ENCODE results near the gene SERPINB6.

Gene SERPINB6

DNA sequence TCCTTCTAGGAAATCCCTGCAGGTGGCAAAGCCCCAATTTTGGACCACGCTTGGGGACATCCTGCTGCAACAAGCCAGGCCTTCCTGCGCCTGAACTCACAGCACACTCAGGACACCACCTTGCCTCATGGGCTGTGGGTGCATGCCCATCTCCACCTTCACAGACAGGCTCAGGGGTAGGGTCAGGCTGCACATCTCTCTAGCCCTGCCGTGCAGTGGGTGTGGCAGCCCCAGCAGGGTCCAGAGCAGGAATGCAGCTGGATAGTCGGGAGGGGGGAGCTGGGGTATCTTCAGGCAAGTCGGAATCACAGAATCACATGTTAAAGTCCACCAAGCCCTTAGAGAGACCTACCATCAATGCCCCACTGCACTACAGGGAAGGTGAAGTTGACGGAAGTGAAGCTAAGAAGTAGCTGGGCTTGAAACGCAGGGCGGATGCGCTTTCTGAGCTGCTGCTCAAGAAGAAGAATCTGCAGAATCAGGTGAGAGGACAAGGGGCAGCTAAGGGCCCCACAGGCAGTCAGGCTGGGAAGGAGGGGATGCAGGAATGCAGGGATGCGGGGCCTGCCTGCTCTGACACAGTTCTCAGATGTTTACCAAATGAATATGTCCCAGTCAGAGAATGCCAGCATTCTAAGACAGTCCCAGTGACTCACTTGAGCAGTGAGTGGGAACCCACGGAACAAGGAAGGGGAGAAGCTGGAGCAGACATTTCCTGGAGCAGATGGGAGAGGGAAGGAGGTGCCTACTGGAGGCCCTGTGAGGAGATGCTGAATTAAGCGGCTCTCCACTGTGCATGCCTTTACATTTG is 11.3 kb downstream of the SERPINB6 start:
- no peak overlapping the region for H3K4me3 Mint-ChIP-seq
- no peaks in the 10 kb centered on the region for H3K9me3 Mint-ChIP-seq
- H3K27me3 Mint-ChIP-seq (ENCODE audit: low read depth), result no peaks in the 10 kb centered on the region
- no peaks in the 10 kb centered on the region for H3K36me3 Mint-ChIP-seq (ENCODE audit: low read depth)
- TF ChIP-seq, protein P1, sequence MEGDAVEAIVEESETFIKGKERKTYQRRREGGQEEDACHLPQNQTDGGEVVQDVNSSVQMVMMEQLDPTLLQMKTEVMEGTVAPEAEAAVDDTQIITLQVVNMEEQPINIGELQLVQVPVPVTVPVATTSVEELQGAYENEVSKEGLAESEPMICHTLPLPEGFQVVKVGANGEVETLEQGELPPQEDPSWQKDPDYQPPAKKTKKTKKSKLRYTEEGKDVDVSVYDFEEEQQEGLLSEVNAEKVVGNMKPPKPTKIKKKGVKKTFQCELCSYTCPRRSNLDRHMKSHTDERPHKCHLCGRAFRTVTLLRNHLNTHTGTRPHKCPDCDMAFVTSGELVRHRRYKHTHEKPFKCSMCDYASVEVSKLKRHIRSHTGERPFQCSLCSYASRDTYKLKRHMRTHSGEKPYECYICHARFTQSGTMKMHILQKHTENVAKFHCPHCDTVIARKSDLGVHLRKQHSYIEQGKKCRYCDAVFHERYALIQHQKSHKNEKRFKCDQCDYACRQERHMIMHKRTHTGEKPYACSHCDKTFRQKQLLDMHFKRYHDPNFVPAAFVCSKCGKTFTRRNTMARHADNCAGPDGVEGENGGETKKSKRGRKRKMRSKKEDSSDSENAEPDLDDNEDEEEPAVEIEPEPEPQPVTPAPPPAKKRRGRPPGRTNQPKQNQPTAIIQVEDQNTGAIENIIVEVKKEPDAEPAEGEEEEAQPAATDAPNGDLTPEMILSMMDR (IDR thresholded peaks at IDR 0.05; ENCODE audit: unreplicated experiment in 3 of 3), result no peak
- no peak overlapping the region for H3K27ac Mint-ChIP-seq
- peaks cover 24% of the 10 kb centered on the region for H3K4me1 Mint-ChIP-seq

DNA sequence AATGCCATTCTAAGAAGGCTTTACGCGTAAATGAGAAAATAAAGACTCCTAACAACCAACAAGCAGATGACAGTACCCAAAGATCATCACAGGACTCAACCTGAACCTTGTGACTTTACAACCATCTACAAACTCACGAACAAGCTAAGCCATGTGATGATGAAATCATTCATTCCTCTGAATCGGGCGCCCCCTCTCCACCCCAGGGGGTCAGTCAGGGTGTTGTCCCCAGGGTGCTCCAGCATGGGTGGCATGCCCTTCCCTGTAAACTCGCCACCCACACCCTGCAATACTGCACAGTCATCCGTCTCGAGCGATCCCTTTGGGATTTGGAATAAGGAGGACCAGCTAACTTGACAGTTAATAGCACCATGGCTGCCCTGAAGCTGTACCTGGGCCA is 12.6 kb downstream of the SERPINB6 start:
- TF ChIP-seq, protein P1 (IDR thresholded peaks at IDR 0.05; ENCODE audit: unreplicated experiment in 3 of 3), result no peak
- Mint-ChIP-seq H3K4me3 (no peak overlapping the region), H3K9me3 (no peaks in the 10 kb centered on the region), H3K36me3 (ENCODE audit: low read depth) (no peaks in the 10 kb centered on the region), H3K4me1 (peaks cover 24% of the 10 kb centered on the region), H3K27me3 (ENCODE audit: low read depth) (no peaks in the 10 kb centered on the region), H3K27ac (no peak overlapping the region)

DNA sequence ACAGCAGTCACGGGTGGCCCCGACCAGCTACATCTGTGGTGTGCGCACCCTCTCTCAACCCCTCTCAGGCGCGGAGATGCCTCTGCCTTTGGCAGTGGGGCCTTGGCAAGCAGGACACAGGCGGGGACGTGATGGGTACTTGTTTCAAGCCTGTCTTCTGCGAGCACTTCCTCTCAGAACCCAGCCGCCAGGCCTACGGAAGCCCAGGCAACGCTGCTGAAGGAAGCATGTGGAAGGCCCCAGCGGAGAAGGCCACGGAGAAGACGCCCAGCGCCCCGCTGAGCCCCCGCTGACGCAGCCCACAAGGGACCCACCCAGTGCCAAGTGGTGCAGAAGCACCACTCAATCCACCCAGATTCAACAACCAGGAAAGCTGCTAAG is 13.0 kb downstream of the SERPINB6 start:
- no peak overlapping the region for H3K4me3 Mint-ChIP-seq
- peaks cover 24% of the 10 kb centered on the region for H3K4me1 Mint-ChIP-seq
- no peaks in the 10 kb centered on the region for H3K27me3 Mint-ChIP-seq (ENCODE audit: low read depth)
- TF ChIP-seq, protein P1 (IDR thresholded peaks at IDR 0.05; ENCODE audit: unreplicated experiment in 3 of 3), result no peak
- no peaks in the 10 kb centered on the region for H3K9me3 Mint-ChIP-seq
- no peaks in the 10 kb centered on the region for H3K36me3 Mint-ChIP-seq (ENCODE audit: low read depth)
- no peak overlapping the region for H3K27ac Mint-ChIP-seq

DNA sequence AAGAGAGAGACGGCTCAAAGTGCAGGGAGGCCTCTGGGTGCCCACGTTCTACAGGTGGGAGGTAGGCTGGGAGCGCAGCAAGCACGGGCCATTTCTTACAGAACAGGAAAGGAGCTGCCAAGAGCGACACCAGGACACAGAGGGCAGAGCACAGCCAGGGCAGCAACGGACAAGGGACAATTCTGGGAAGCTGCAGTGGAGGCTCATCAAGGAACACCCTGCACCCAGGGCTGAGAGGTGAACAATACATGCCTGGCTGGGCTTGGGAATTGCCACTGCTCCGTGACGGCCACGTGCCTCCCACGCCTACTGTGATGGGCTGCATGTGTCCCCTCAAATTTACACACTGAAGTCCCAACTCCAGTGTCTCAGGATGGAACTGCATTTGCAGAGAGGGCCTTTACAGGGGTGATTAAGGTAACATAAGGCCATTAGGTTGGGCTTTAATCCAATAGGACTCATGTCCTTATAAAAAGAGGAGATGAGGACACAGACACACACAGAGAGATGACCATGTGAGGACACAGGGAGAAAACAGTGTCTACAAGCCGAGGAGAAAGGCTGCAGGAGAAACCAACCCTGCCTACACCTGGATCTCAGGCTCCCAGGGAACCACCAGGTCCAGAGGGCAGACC is 13.6 kb downstream of the SERPINB6 start:
- TF ChIP-seq, protein P1 (IDR thresholded peaks at IDR 0.05; ENCODE audit: unreplicated experiment in 3 of 3), result no peak
- Mint-ChIP-seq H3K27ac (no peak overlapping the region), H3K9me3 (no peaks in the 10 kb centered on the region), H3K4me1 (peaks cover 24% of the 10 kb centered on the region), H3K27me3 (ENCODE audit: low read depth) (no peaks in the 10 kb centered on the region), H3K36me3 (ENCODE audit: low read depth) (no peaks in the 10 kb centered on the region), H3K4me3 (no peak overlapping the region)

DNA sequence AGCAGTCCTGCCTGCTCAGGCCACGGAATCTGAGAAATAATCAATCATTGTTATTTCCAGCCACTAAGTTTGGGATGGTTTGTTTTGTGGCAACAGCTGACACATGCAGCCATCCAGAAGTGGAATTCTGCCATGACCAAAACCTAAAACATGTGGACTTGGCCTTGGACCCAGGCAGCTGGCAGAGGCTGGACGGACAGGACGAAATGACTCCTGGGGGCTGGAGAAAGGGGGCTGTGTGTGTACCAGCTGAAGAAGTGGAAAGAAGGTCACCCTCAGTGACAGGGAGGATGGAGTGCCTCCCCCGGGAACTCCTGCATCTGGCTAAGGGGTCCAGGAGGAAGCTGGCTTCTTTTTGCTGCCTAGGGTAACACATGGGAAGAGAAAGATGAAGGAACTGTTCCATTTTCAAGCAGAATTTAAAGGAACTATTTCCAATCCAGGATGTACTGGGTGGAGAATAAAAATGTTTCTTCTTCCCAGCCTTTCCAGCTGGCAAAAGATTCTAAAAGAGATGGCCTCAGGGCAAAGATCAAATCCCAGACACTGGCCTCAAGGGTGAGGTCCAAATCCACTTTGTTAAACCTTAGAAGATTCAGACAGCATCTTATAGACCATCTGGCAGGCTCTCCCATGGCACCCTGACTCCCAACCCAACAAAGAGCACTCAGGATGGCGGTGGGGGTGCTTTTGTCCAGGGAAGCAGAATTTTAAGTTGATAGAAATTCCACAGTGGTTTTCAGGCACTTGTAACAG is 14.3 kb downstream of the SERPINB6 start:
- Mint-ChIP-seq H3K36me3 (ENCODE audit: low read depth) (no peaks in the 10 kb centered on the region), H3K27me3 (ENCODE audit: low read depth) (no peaks in the 10 kb centered on the region), H3K4me1 (peaks cover 25% of the 10 kb centered on the region), H3K9me3 (no peaks in the 10 kb centered on the region), H3K4me3 (no peak overlapping the region), H3K27ac (no peak overlapping the region)
- TF ChIP-seq, protein P1 (IDR thresholded peaks at IDR 0.05; ENCODE audit: unreplicated experiment in 3 of 3), result no peak

All from nephron (organoid).